ENCODE data around the gene KCNE2. TPM values are rescaled to one million over a fixed set of nuclear protein-coding genes. Genes with fewer than 3 reads are reported as not detected.

The KCNE2 gene
- total RNA-seq, 1 experiment from 2014 or later, result not detected

- H3K27me3 ChIP-seq (replicated peaks; ENCODE audit: control insufficient read depth, insufficient read depth, low read length), result no peaks in the 10 kb centered on the region
- intact Hi-C loops (cut with micrococcal nuclease; ENCODE audit: unreplicated experiment), result no loop called here
- CTCF ChIA-PET, result interaction anchor here (0.5 kb wide), 1 partner anchor 802 kb away, joined by 7 read pairs; no protein-coding TSS in a partner anchor
Measured at GRCh38 chr21:34345892-34346291, 17.9 kb upstream of the KCNE2 start.

GRCh38 chr21:34348890-34349519 lies 14.8 kb upstream of the KCNE2 start:
- DNase-seq, result no peak
- no peak overlapping the region for H3K4me3 Mint-ChIP-seq (ENCODE audit: unreplicated experiment)
- CTCF ChIA-PET, result interaction anchor here (1.8 to 2.0 kb wide), 2 partner anchors 18 to 425 kb away, joined by 6 read pairs; no protein-coding TSS in a partner anchor
- Histone ChIP-seq H3K36me3 (ENCODE audit: control insufficient read depth, insufficient read depth, low read length) (no peaks in the 10 kb centered on the region), H3K4me1 (no peaks in the 10 kb centered on the region), H3K4me3 (ENCODE audit: low read depth, low read length) (no peak overlapping the region), H3K27me3 (replicated peaks; ENCODE audit: control insufficient read depth, insufficient read depth, low read length) (no peaks in the 10 kb centered on the region), H3K9me3 (no peaks in the 10 kb centered on the region)
- no peaks in the 10 kb centered on the region for H3K36me3 Mint-ChIP-seq (ENCODE audit: insufficient read depth, unreplicated experiment)
- no peaks in the 10 kb centered on the region for H3K4me1 Mint-ChIP-seq (ENCODE audit: low read depth, unreplicated experiment)
- POLR2A ChIA-PET, result no interaction called here
- TF ChIP-seq CTCF (IDR thresholded peaks at IDR 0.05; ENCODE audit: insufficient read depth in 1 of 2, low read depth in 1 of 2, low read length in 1 of 2, severe bottlenecking in 1 of 2, unreplicated experiment in 1 of 2), result no peak
- H3K9me3 Mint-ChIP-seq (ENCODE audit: unreplicated experiment), result no peaks in the 10 kb centered on the region
- BruUV-seq (replicated peaks), result no TSS peak
- no peak overlapping the region for H3K27ac Mint-ChIP-seq (ENCODE audit: unreplicated experiment)
- no peaks in the 10 kb centered on the region for H3K27me3 Mint-ChIP-seq (ENCODE audit: insufficient read depth, unreplicated experiment)
- intact Hi-C loops (cut with micrococcal nuclease; ENCODE audit: unreplicated experiment), result no loop called here

More at GRCh38 chr21:34345892-34346291, 17.9 kb upstream of the KCNE2 start:
- no TSS peak for BruUV-seq (replicated peaks)
- no peak for DNase-seq
- POLR2A ChIA-PET, result no interaction called here
- Histone ChIP-seq H3K9me3 (no peaks in the 10 kb centered on the region), H3K4me1 (no peaks in the 10 kb centered on the region), H3K36me3 (ENCODE audit: control insufficient read depth, insufficient read depth, low read length) (no peaks in the 10 kb centered on the region), H3K4me3 (ENCODE audit: low read depth, low read length) (no peak overlapping the region)
- Mint-ChIP-seq H3K4me1 (ENCODE audit: low read depth, unreplicated experiment) (no peaks in the 10 kb centered on the region), H3K4me3 (ENCODE audit: unreplicated experiment) (no peak overlapping the region), H3K27me3 (ENCODE audit: insufficient read depth, unreplicated experiment) (no peaks in the 10 kb centered on the region), H3K9me3 (ENCODE audit: unreplicated experiment) (no peaks in the 10 kb centered on the region), H3K27ac (ENCODE audit: unreplicated experiment) (no peak overlapping the region), H3K36me3 (ENCODE audit: insufficient read depth, unreplicated experiment) (no peaks in the 10 kb centered on the region)
- TF ChIP-seq CTCF (IDR thresholded peaks at IDR 0.05; ENCODE audit: insufficient read depth in 1 of 2, low read depth in 1 of 2, low read length in 1 of 2, severe bottlenecking in 1 of 2, unreplicated experiment in 1 of 2), result no peak

GRCh38 chr21:34351786-34352241 lies 12.0 kb upstream of the KCNE2 start:
- Histone ChIP-seq H3K4me1 (no peaks in the 10 kb centered on the region), H3K36me3 (ENCODE audit: control insufficient read depth, insufficient read depth, low read length) (no peaks in the 10 kb centered on the region), H3K9me3 (no peaks in the 10 kb centered on the region), H3K27me3 (replicated peaks; ENCODE audit: control insufficient read depth, insufficient read depth, low read length) (no peaks in the 10 kb centered on the region; the same call in 1 of the 2 replicates), H3K4me3 (ENCODE audit: low read depth, low read length) (no peak overlapping the region)
- H3K27ac Mint-ChIP-seq (ENCODE audit: unreplicated experiment), result no peak overlapping the region
- intact Hi-C loops (cut with micrococcal nuclease; ENCODE audit: unreplicated experiment), result no loop called here
- POLR2A ChIA-PET, result no interaction called here
- CTCF ChIA-PET, result interaction anchor here (0.8 to 1.0 kb wide), 3 partner anchors 279 to 428 kb away, joined by 4 to 6 read pairs (median 5); partner anchors contain the start of genes MRPS6 and SLC5A3
- H3K9me3 Mint-ChIP-seq (ENCODE audit: unreplicated experiment), result no peaks in the 10 kb centered on the region
- H3K4me1 Mint-ChIP-seq (ENCODE audit: low read depth, unreplicated experiment), result no peaks in the 10 kb centered on the region
- H3K27me3 Mint-ChIP-seq (ENCODE audit: insufficient read depth, unreplicated experiment), result peaks cover 3% of the 10 kb centered on the region
- no peaks in the 10 kb centered on the region for H3K36me3 Mint-ChIP-seq (ENCODE audit: insufficient read depth, unreplicated experiment)
- no TSS peak for BruUV-seq (replicated peaks)
- no peak overlapping the region for H3K4me3 Mint-ChIP-seq (ENCODE audit: unreplicated experiment)
- peak; percentile 75 to 79 for TF ChIP-seq CTCF (IDR thresholded peaks at IDR 0.05; ENCODE audit: insufficient read depth in 1 of 2, low read depth in 1 of 2, low read length in 1 of 2, severe bottlenecking in 1 of 2, unreplicated experiment in 1 of 2)
- DNase-seq, result peak; percentile 71 to 74
